ENCODE data around the gene NUTF2.

NUTF2 gene

GRCh38 chr16:67917852-67918236 lies 71.1 kb downstream of the NUTF2 start:
- intact Hi-C loops (cut with DNase I; ENCODE audit: low total_unique reads) = no loop called here
- Histone ChIP-seq H3K4me1 (peaks cover 0 to 53% (median 26%) of the 10 kb centered on the region in 4 donors), H3K36me3 (peaks cover 0 to 19% (median 0%) of the 10 kb centered on the region in 3 donors), H3K4me3 (no peak overlapping the region), H3K27me3 (no peaks in the 10 kb centered on the region), H3K9me3 (no peaks in the 10 kb centered on the region), H3K27ac (peak overlapping the region; percentile 40 to 57)
- TF ChIP-seq CTCF (IDR thresholded peaks at IDR 0.05) = no peak
- no peak for DNase-seq

GRCh38 chr16:67919622-67920221 lies 73.0 kb downstream of the NUTF2 start:
- no peak overlapping the region for H3K27ac ChIP-seq
- intact Hi-C loops (cut with DNase I; ENCODE audit: low total_unique reads) = loop anchor here (10.0 kb wide), 1 partner anchor 245 kb away; no protein-coding TSS in a partner anchor
- TF ChIP-seq CTCF (IDR thresholded peaks at IDR 0.05) = no peak

More at GRCh38 chr16:67919622-67920221, 73.0 kb downstream of the NUTF2 start:
- peaks cover 0 to 65% (median 27%) of the 10 kb centered on the region in 4 donors for H3K4me1 ChIP-seq
- H3K27me3 ChIP-seq = no peaks in the 10 kb centered on the region
- no peak overlapping the region for H3K4me3 ChIP-seq
- DNase-seq = no peak
- H3K36me3 ChIP-seq = peaks cover 0 to 18% (median 0%) of the 10 kb centered on the region in 3 donors
- no peaks in the 10 kb centered on the region for H3K9me3 ChIP-seq
